Superior temporal gyrus (tissue), 1 donor: Measurements from ENCODE around the gene INKA1.
A peak's percentile ranks its signal among the peaks of the same experiment; 100 is the strongest.
"Not testable (repeated sequence)": the region's sequence is repeated elsewhere in the genome, so short reads cannot be mapped to it uniquely, and the experiment has no call there.

Source experiments
- DNase-seq: peaks from one replicate; pipeline ENCODE4 v3.0.0-alpha.2; 2016; ENCODE audit errors: extremely low spot score

The INKA1 gene

DNA sequence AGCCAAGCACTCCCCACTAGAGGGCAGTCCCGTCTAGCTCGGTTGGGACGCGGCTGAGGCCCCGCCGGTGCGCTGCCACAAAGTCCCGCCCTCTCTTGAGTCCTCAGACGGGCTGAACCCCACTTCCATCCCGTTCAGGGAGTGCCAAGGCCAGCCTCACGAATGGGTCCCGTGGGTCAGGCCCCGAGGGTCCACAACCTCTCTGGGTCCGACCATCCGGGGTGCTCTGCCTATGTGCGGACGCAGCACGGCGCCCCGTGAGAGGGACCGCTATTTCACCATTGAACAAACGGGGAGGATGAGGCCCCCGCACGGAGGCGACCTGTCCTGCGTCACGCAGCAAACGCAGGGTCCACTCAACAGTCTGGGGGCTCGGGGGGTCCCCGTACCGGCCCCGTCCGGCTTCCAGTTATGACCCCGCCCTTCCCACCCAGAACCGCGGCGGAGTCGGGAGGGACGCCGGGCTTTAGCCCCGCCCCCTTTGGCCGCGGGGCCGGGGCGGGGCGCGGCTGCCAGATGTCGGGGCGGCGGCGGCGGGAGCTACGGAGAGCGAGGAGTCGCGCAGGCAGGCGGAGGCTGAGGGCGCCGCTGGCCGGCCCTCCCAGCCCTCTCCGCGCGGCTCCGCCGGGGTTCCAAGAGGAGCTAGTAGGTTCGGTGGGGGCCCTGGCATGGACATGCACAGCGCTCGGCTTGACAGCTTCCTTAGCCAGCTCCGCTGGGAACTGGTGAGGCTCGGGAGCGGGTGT lies at the start of gene INKA1:
TSS of gene INKA1 (plus strand) at position 543 of the 746 bp plus-strand sequence. CDS start at position 675, 132 bp downstream.
- peak; percentile 93 for DNase-seq

GRCh38 chr3:49754536-49754935 lies 48.5 kb upstream of the INKA1 start:
- no peak for DNase-seq

DNA sequence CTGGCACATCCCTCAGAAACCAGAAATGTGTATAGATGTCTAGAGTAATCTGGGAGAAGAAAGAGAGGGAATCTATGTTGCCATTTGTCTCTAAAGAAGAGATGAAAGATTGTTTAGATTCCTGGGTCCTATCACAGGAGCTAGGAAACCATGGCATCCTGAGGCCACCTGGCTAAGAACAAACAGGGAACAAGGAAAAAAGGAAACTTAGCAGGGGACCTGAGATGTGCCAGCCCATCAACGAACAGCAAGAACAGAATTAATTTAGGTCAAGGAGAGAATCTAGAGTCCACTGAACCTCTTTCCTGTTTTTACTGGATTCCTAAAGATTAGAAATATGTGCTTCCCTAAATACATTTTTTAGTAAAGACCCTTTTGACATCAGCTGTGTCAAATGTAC lies 47.0 kb upstream of the INKA1 start:
- DNase-seq: no peak

DNA sequence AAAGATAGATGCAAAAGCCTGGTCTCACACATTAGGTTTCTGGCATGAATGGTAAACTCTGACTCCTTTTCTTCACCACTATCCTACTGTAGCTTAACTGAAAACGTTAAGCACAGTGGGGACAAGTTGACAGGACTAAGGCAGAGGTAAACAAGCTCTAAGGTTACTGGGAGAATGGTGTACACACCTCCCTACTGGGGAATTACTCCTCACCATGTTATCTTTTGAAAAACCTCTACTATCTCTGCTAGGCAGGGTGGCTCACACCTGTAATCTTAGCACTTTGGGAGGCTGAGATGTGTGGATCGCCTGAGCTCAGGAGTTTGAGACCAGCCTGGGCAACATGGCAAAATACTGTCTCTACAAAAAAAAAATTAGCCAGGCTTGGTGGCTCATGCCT lies 45.9 kb upstream of the INKA1 start:
- DNase-seq: no peak

DNA sequence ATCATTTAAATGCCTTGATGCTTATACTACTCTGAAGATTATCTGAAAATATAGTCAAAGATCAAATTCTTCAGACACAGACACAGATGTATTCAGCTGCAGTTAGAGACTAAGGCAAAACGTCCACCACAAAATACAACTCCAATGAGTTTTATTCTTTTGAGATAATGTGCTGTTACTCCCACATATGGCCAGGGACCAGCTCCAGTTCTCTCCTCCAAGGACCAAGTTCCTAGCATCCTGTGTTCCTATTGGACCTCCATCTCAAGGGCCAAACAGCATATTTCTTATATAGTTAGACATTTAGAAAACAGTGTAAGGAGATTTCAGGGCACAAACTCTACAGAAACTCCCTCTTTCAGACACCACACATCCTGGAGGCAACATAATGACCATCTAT lies 43.8 kb upstream of the INKA1 start:
- DNase-seq: no peak

DNA sequence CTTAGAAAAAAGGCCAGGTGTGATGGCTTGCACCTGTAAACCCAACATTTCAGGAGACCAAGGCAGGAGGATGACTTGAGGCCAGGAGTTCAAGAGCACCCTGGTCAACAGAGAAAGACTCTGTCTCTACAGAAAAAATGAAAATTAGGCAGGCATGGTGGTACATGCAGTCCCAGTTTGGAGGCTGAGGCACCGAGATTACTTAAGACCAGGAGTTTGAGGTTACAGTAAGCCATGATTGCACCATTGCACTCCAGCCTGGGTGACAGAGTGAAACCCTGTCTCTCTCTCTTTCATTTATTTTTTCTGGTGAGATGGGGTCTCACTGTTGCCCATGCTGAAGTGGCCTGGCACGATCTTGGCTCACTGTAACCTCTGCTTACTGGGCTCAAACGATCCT lies 41.4 kb upstream of the INKA1 start:
- no peak for DNase-seq

DNA sequence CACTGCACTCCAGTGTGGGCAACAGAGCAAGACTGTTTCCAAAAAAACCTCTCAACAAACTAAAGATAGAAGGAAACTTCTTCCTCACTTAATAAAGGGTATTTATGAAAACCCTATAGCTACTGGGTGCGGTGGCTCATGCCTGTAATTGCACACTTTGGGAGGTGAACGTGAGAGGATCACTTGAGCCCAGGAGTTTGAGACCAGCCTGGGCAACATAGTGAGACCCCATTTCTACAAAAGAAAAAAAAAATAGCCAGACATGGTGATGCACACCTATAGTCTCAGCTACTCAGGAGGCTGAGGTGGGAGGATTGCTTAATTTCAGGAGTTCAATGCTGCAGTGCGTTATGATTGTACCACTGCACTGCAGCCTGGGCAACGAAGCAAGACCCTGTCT lies 39.1 kb upstream of the INKA1 start:
- DNase-seq: no peak

DNA sequence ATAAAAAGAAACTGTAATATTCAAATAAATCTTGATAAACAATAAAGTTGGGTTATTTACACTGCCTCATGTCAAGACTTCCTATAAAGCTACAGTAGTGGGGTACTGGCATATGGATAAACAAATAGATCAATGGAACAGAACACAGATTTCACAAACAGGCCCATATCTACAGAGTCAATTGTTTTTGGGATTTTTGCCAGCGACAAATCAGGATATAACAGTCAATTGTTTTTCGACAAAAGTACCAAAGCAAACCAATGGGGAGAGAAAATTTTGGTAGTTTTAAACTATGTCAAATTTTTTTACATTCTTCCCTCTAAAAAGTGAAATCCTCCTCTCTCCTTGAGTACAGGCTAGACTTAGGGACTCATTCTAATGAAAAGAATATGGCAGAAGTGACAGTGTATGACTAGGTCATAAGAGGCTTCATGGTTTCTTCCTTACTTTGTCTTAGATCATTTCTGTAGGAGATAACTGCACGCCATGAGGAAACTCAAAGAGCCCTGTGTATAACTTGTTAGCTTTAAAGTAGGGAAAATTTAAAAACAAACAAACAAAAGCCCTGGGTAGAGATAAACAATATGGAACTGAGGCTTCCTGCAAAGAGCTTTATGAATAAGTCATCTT lies 33.7 kb upstream of the INKA1 start:
- no peak for DNase-seq

GRCh38 chr3:49769926-49770325 lies 33.1 kb upstream of the INKA1 start:
- DNase-seq: no peak

DNA sequence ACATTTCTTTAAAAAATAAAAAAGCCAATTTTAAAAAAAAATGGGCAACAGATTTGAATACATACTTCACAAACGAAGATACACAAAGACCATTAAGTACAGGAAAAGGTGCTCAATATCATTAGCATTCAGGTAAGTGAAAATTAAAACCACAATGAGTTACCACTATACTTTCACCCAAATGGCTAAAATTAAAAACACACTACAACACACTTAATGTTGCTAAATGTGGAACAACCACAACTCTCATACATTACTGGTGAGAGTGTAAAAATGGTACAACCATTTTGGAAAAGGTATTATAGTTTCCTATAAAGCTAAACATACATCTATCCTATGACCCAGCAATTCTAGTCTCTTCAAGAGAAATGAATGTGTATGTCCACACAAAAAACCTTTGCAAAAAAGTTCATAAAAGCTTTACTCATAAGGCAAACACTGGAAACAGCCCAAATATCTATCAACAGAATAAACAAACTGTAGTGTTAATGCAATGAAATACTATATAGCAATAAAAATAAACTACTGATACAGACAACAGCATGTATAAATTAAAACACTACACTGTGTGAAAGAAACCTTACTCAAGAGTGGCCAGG lies 31.6 kb upstream of the INKA1 start:
- no peak for DNase-seq

DNA sequence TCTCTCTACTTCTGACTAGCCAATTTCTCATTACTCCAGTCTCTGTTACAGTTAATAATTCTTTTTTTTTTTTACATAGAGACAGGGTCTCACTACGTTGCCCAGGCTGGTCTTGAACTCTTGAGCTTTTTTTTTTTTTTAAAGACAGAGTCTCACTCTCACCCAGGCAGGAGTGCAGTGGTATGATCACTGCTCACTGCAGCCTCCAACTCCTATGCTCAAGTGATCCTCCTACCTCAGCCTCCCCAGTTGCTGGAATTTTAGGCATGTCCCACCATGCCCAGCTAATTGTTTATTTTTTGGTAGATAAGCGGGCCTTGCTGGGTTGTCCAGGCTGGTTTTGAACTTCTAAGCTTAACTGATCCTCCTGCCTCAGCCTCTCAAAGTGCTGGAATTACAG lies 30.4 kb upstream of the INKA1 start:
- no peak for DNase-seq

- peak; percentile 80 for DNase-seq
Observed at GRCh38 chr3:49775538-49775937, 27.5 kb upstream of the INKA1 start.

GRCh38 chr3:49776101-49776500 lies 27.0 kb upstream of the INKA1 start:
- not testable (repeated sequence) for DNase-seq

DNA sequence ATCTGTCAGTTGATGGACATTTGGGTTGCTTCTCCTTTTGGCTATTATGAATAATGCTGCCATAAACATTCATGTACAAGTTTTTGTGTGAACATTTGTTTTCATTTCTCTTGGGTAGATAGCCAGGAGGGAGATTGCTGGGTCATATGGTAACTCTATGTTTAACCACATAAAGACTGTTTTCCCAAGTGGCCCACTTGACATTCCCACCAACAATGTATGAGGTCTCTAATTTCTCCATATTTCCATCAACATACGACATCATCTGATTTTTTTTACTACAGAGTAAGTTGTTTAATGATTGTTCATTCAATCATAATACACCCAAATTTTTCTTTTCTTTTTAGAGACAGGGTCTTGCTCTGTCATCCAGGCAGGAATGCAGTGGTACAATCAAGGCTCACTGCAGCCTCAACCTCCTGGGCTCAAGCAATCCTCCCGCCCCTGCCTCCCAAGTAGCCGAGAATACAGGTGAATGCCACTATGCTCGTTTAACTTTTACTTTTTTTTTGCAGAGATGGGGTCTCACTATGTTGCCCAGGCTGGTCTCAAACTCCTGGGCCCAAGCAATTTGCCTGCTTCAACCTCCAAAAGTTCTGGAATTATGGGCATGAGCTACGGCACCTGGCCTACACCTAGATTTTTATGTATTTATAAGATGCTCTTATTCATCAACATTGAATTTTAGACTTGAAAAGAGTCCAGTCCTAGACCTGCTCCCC lies 23.5 kb upstream of the INKA1 start:
- DNase-seq: no peak

- DNase-seq: peak; percentile 25
Observed at GRCh38 chr3:49780080-49780974, 22.7 kb upstream of the INKA1 start.

- DNase-seq: not testable (repeated sequence)
Observed at GRCh38 chr3:49780975-49781365, 22.1 kb upstream of the INKA1 start.

DNA sequence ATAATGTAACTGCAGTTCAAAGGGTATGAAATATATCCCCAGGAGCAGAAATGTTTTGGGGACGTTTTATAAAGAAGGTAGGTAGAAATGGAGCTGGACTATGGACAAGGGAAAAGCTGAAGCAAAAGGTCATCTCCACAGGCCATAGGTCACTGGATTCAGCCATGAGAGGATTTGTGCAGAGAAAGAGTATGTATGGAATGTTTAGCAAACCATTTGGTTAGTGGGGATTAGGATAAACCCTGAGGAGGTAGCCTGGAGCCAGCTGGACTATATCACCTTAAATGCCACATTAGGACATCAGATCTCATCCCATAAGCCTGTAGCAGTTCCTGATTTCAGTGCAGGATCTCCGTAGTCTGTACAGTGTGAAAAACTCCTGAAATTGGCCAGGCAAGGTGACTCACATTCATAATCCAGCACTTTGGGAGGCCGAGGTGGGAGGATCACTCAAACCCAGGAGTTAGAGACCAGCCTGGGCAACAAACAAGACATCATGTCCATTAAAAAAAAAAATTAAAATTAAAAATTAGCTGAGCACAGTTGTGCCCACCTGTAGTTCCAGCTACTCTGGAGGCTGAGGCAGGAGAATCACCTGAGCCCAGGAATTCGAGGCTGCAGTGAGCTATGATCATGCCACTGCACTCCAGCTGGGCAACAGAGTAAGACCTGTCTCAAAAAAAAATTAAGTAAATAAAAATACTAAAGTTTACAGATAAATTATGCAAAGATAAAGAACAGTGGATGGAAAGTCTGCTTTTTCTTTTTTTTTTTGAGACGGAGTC lies 21.5 kb upstream of the INKA1 start:
- no peak for DNase-seq

- DNase-seq: not testable (repeated sequence)
Observed at GRCh38 chr3:49782277-49782676, 20.8 kb upstream of the INKA1 start.

DNA sequence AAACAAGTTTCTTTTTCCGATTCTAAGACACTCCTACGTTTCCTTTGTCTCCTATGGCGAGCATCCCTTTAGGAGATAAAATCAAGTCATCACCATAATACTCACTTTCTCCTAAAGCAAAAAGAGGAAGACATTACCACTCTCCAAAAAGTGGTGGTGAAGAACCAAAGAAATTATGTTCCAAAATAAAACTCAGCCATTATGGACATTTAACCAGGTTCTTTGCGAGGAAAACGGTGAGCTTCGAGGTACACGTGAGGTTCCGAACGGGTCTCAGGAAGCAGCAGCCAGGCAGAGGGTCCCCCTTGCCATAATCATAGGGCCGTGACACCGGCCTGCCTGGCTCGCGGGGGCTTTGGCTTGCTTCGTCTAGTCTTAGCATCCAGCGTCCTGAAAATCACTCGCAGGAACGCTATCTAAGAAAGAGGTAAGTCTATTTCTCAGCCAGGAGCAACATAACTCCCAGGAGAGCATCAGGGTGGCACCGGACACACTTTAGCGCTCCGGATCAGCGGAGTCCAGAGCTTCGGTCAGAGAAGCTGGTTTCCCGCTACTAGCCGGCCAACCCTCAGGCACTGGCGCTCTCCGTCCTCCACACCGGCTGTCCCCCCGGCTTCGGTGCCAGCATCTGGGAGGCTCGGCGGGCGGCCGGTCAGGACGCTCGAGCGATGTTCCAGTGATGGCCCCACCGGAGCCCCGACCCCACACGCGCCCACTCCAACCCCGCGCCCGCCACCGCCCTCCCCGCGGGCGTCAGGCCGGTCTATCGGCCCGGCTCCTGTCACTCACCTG lies 17.3 kb upstream of the INKA1 start:
- DNase-seq: peak; percentile 46
